ENCODE data around the gene GRM7.

DNA sequence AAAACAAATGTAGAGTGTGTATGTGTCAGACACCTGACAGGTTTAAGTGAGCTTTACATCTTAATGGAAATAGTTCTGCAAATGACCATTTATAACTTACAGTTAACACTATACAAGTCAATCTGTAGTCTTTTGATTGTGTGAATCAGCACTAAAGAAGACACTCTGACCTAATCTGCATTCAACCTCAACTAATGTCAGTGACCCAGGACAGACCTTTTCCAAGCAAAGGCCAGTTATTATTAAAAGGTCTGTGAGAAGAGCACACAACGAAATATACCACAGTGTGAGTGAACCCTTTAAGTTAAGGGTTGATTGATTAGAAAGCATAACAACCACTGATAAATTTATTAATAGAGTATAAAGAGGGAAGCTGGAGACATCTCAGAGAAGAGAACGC is 878.8 kb downstream of the GRM7 start:
- TF ChIP-seq EZH2 (IDR thresholded peaks at IDR 0.05; ENCODE audit: borderline replicate concordance, insufficient read depth, low read depth, low read length, poor library complexity, severe bottlenecking) = no peak
- TF ChIP-seq, protein P1, sequence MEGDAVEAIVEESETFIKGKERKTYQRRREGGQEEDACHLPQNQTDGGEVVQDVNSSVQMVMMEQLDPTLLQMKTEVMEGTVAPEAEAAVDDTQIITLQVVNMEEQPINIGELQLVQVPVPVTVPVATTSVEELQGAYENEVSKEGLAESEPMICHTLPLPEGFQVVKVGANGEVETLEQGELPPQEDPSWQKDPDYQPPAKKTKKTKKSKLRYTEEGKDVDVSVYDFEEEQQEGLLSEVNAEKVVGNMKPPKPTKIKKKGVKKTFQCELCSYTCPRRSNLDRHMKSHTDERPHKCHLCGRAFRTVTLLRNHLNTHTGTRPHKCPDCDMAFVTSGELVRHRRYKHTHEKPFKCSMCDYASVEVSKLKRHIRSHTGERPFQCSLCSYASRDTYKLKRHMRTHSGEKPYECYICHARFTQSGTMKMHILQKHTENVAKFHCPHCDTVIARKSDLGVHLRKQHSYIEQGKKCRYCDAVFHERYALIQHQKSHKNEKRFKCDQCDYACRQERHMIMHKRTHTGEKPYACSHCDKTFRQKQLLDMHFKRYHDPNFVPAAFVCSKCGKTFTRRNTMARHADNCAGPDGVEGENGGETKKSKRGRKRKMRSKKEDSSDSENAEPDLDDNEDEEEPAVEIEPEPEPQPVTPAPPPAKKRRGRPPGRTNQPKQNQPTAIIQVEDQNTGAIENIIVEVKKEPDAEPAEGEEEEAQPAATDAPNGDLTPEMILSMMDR (IDR thresholded peaks at IDR 0.05) = no peak
